Stimulated activated effector memory CD8-positive, alpha-beta T cell treated with anti-CD3 and anti-CD28 coated beads, Interleukin-12 subunit alpha, Interleukin-12 subunit beta, amount 100 ng/mL, for 72 hours (primary cell): Measurements from ENCODE around the gene ITM2B.

Experiments used
- ATAC-seq: fragments of 150-1000 bp; cut with Tn5 transposase; 2 replicates; pipeline ENCODE4 v1.10.0; 2021
- DNase-seq, 2 donors: peaks; one replicate each; pipeline ENCODE4 v3.0.0; 2021 to 2022; ENCODE audit warnings: low spot score in 2 of 2
- H3K27ac Mint-ChIP-seq: one replicate; pipeline ENCODE4 v1.8.0; 2022; ENCODE audit warnings: mild to moderate bottlenecking, mixed read lengths
- H3K36me3 Mint-ChIP-seq: one replicate; pipeline ENCODE4 v1.8.0; 2022; ENCODE audit warnings: mild to moderate bottlenecking, mixed read lengths
- H3K4me1 Mint-ChIP-seq: one replicate; pipeline ENCODE4 v1.8.0; 2022; ENCODE audit warnings: mixed read lengths
- H3K4me3 Mint-ChIP-seq: one replicate; pipeline ENCODE4 v1.8.0; 2022; ENCODE audit warnings: mild to moderate bottlenecking, mixed read lengths
- H3K9me3 Mint-ChIP-seq: one replicate; pipeline ENCODE4 v1.8.0; 2022; ENCODE audit warnings: mixed read lengths

Gene ITM2B

GRCh38 chr13:48216204-48216711 is 16.7 kb upstream of the ITM2B start:
- ATAC-seq (no peak), DNase-seq (no peak)
- Mint-ChIP-seq H3K9me3 (no peaks in the 10 kb centered on the region), H3K36me3 (no peaks in the 10 kb centered on the region), H3K4me3 (no peak overlapping the region), H3K4me1 (peaks cover 29% of the 10 kb centered on the region), H3K27ac (no peak overlapping the region)

- ATAC-seq (peak; percentile 95), DNase-seq (no peak)
- no peaks in the 10 kb centered on the region for H3K36me3 Mint-ChIP-seq
- H3K4me3 Mint-ChIP-seq = peak overlapping the region; percentile 69
- no peaks in the 10 kb centered on the region for H3K9me3 Mint-ChIP-seq
- peaks cover 40% of the 10 kb centered on the region for H3K4me1 Mint-ChIP-seq
- peak overlapping the region; percentile 26 for H3K27ac Mint-ChIP-seq
Observed at GRCh38 chr13:48220592-48220980, 12.4 kb upstream of the ITM2B start.

- peak overlapping the region; percentile 26 for H3K27ac Mint-ChIP-seq
- H3K36me3 Mint-ChIP-seq = no peaks in the 10 kb centered on the region
- ATAC-seq (peak; percentile 2), DNase-seq (no peak)
- no peaks in the 10 kb centered on the region for H3K9me3 Mint-ChIP-seq
- H3K4me3 Mint-ChIP-seq = peak overlapping the region; percentile 69
- peaks cover 40% of the 10 kb centered on the region for H3K4me1 Mint-ChIP-seq
Observed at GRCh38 chr13:48220981-48221685, 11.9 kb upstream of the ITM2B start.

GRCh38 chr13:48221686-48222187 is 11.3 kb upstream of the ITM2B start:
- H3K36me3 Mint-ChIP-seq = no peaks in the 10 kb centered on the region
- ATAC-seq = no peak
- no peak for DNase-seq
- H3K27ac Mint-ChIP-seq = peak overlapping the region; percentile 26
- no peaks in the 10 kb centered on the region for H3K9me3 Mint-ChIP-seq
- peak overlapping the region; percentile 69 for H3K4me3 Mint-ChIP-seq
- H3K4me1 Mint-ChIP-seq = peaks cover 40% of the 10 kb centered on the region

GRCh38 chr13:48222358-48223301 is 10.4 kb upstream of the ITM2B start:
- no peak overlapping the region for H3K27ac Mint-ChIP-seq
- no peaks in the 10 kb centered on the region for H3K9me3 Mint-ChIP-seq
- peaks cover 40% of the 10 kb centered on the region for H3K4me1 Mint-ChIP-seq
- DNase-seq (no peak), ATAC-seq (peak; percentile 66)
- no peaks in the 10 kb centered on the region for H3K36me3 Mint-ChIP-seq
- peak overlapping the region; percentile 69 for H3K4me3 Mint-ChIP-seq

GRCh38 chr13:48224701-48225100 is 8.3 kb upstream of the ITM2B start:
- Mint-ChIP-seq H3K4me1 (peaks cover 36% of the 10 kb centered on the region), H3K36me3 (no peaks in the 10 kb centered on the region), H3K27ac (no peak overlapping the region), H3K9me3 (no peaks in the 10 kb centered on the region), H3K4me3 (no peak overlapping the region)
- DNase-seq = no peak
- ATAC-seq = no peak

GRCh38 chr13:48230541-48230940 is 2.5 kb upstream of the ITM2B start:
- Mint-ChIP-seq H3K4me3 (no peak overlapping the region), H3K4me1 (peaks cover under 1% of the 10 kb centered on the region), H3K9me3 (no peaks in the 10 kb centered on the region), H3K27ac (no peak overlapping the region), H3K36me3 (peaks cover 8% of the 10 kb centered on the region)
- DNase-seq = no peak
- ATAC-seq = no peak

- peaks cover 8% of the 10 kb centered on the region for H3K36me3 Mint-ChIP-seq
- no peak overlapping the region for H3K27ac Mint-ChIP-seq
- H3K4me1 Mint-ChIP-seq = peaks cover 5% of the 10 kb centered on the region
- H3K9me3 Mint-ChIP-seq = no peaks in the 10 kb centered on the region
- H3K4me3 Mint-ChIP-seq = no peak overlapping the region
- ATAC-seq (no peak), DNase-seq (no peak)
Observed at GRCh38 chr13:48231080-48231479, 1.9 kb upstream of the ITM2B start.

GRCh38 chr13:48231933-48232332 is 1.1 kb upstream of the ITM2B start:
- Mint-ChIP-seq H3K36me3 (peaks cover 8% of the 10 kb centered on the region), H3K4me3 (peak overlapping the region; percentile 84), H3K9me3 (no peaks in the 10 kb centered on the region), H3K4me1 (peaks cover 14% of the 10 kb centered on the region), H3K27ac (peak overlapping the region; percentile 94)
- ATAC-seq (no peak), DNase-seq (no peak)

- peak in 1 of 2 donors; percentile 77 for DNase-seq
- H3K4me1 Mint-ChIP-seq = peaks cover 20% of the 10 kb centered on the region
Observed at GRCh38 chr13:48232420-48233045, 473 bp upstream of the ITM2B start.

GRCh38 chr13:48233889-48234488 is 983 bp downstream of the ITM2B start:
- H3K9me3 Mint-ChIP-seq = no peaks in the 10 kb centered on the region
- H3K36me3 Mint-ChIP-seq = peaks cover 8% of the 10 kb centered on the region
- peak overlapping the region; percentile 94 for H3K27ac Mint-ChIP-seq
- no peak for DNase-seq
- peak; percentile 39 for ATAC-seq
- H3K4me3 Mint-ChIP-seq = peak overlapping the region; percentile 84
- peaks cover 22% of the 10 kb centered on the region for H3K4me1 Mint-ChIP-seq

More at GRCh38 chr13:48232420-48233045, 473 bp upstream of the ITM2B start:
- Mint-ChIP-seq H3K36me3 (peaks cover 8% of the 10 kb centered on the region), H3K27ac (peak overlapping the region; percentile 94), H3K9me3 (no peaks in the 10 kb centered on the region), H3K4me3 (peak overlapping the region; percentile 84)
- ATAC-seq = peak; percentile 31

GRCh38 chr13:48234566-48235340 is 1.7 kb downstream of the ITM2B start:
- DNase-seq (no peak), ATAC-seq (peak; percentile 68)
- peaks cover 15% of the 10 kb centered on the region for H3K36me3 Mint-ChIP-seq
- H3K27ac Mint-ChIP-seq = peak overlapping the region; percentile 94
- H3K9me3 Mint-ChIP-seq = no peaks in the 10 kb centered on the region
- H3K4me1 Mint-ChIP-seq = peaks cover 22% of the 10 kb centered on the region
- H3K4me3 Mint-ChIP-seq = peak overlapping the region; percentile 84

GRCh38 chr13:48235341-48236135 is 2.5 kb downstream of the ITM2B start:
- no peak for DNase-seq
- Mint-ChIP-seq H3K27ac (peak overlapping the region; percentile 94), H3K9me3 (no peaks in the 10 kb centered on the region), H3K4me1 (peaks cover 26% of the 10 kb centered on the region), H3K4me3 (peak overlapping the region; percentile 84), H3K36me3 (peaks cover 17% of the 10 kb centered on the region)
- ATAC-seq = no peak
